ENCODE results near the gene FBXO38. TPM values are rescaled to one million over a fixed set of nuclear protein-coding genes. Genes with fewer than 3 reads are reported as not detected.

Gene FBXO38
- total and polyA plus RNA-seq, 2 of the 13 experiments (the other 11 are each of a cell fraction or from before 2014, with no cell fraction given): 24.8 to 35.9 TPM

GRCh38 chr5:148347706-148348105 lies 36.1 kb upstream of the FBXO38 start:
- no peak for TF ChIP-seq ZNF451 (CRISPR knock-in tag; IDR thresholded peaks at IDR 0.05)
- TF ChIP-seq ZSCAN29 (CRISPR knock-in tag; conservative IDR thresholded peaks at IDR 0.05): no peak
- TF ChIP-seq NR0B2 (CRISPR knock-in tag; IDR thresholded peaks at IDR 0.05): no peak
- TF ChIP-seq ZNF430 (CRISPR knock-in tag; IDR thresholded peaks at IDR 0.05): no peak
- TF ChIP-seq ELF3 (CRISPR knock-in tag; IDR thresholded peaks at IDR 0.05): no peak
- no peak for TF ChIP-seq MXD4 (CRISPR knock-in tag; IDR thresholded peaks at IDR 0.05)
- no peak for TF ChIP-seq DPF2 (CRISPR knock-in tag; IDR thresholded peaks at IDR 0.05; ENCODE audit: borderline replicate concordance, low read depth)
- TF ChIP-seq AHDC1 (CRISPR knock-in tag; IDR thresholded peaks at IDR 0.05; ENCODE audit: borderline replicate concordance): no peak
- no peak for TF ChIP-seq ZSCAN20 (CRISPR knock-in tag; IDR thresholded peaks at IDR 0.05; ENCODE audit: borderline replicate concordance)
- TF ChIP-seq ZNF792 (CRISPR knock-in tag; IDR thresholded peaks at IDR 0.05): no peak
- TF ChIP-seq SSRP1 (CRISPR knock-in tag; IDR thresholded peaks at IDR 0.05): no peak
- TF ChIP-seq CBX1 (IDR thresholded peaks at IDR 0.05; ENCODE audit: low read depth): no peak
- TF ChIP-seq ZNF317 (CRISPR knock-in tag; IDR thresholded peaks at IDR 0.05): no peak
- TF ChIP-seq RBAK (CRISPR knock-in tag; IDR thresholded peaks at IDR 0.05): no peak
- TF ChIP-seq ETS1 (CRISPR knock-in tag; IDR thresholded peaks at IDR 0.05): no peak
- FAIRE-seq: no peak
- H3K4me3 ChIP-seq (replicated peaks in 1 of 3; ENCODE audit: insufficient read depth in 1 of 3, low read depth in 2 of 3, low read length in 3 of 3): no peak overlapping the region
- DNase-seq (ENCODE audit: low spot score): no peak
- H3K9ac ChIP-seq (ENCODE audit: insufficient read depth, low read depth, low read length): no peak overlapping the region
- no peaks in the 10 kb centered on the region for H3K4me1 ChIP-seq (ENCODE audit: insufficient read depth, low read length)
- intact Hi-C loops (cut with micrococcal nuclease; ENCODE audit: unreplicated experiment) (no loop called here), in situ Hi-C loops (cut with HindIII; ENCODE audit: extremely low pct_ligation_motif_present, low pct_unique_long_range_greater_than_20kb) (no loop called here)
- no peaks in the 10 kb centered on the region for H3K79me2 ChIP-seq (ENCODE audit: insufficient read depth, low read length)
- H3K4me2 ChIP-seq (ENCODE audit: low read depth, low read length): no peak overlapping the region
- no peaks in the 10 kb centered on the region for H3K9me3 ChIP-seq (ENCODE audit: low read length)
- BruUV-seq (replicated peaks): no TSS peak
- WGBS (ENCODE audit: low lambda C conversion rate): 0% methylated on average over 1 of the region's 1 CpG
- no peaks in the 10 kb centered on the region for H3K27me3 ChIP-seq (ENCODE audit: control insufficient read depth in 1 of 2, insufficient read depth in 2 of 2, low read length in 2 of 2)
- CTCF ChIA-PET (ENCODE audit: low intra/inter-chr PET ratio, low total read pairs): no interaction called here
- no peak overlapping the region for H2AFZ ChIP-seq (ENCODE audit: low read length)
- no peaks in the 10 kb centered on the region for H4K20me1 ChIP-seq (ENCODE audit: insufficient read depth, low read length)
- ATAC-seq: no peak
- no peak overlapping the region for H3K27ac ChIP-seq (ENCODE audit: extremely low read length, insufficient read depth, low read length)
- no peaks in the 10 kb centered on the region for H3K36me3 ChIP-seq (replicated peaks in 1 of 2; ENCODE audit: control insufficient read depth in 1 of 2, insufficient read depth in 2 of 2, low read length in 2 of 2)
- POLR2A ChIA-PET: no interaction called here

All from HepG2 (cell line).